Keratinocyte (primary cell): ENCODE results near the gene TXNRD2. TPM values are rescaled to one million over a fixed set of nuclear protein-coding genes. Genes with fewer than 3 reads are reported as not detected.
A peak's percentile ranks its signal among the peaks of the same experiment; 100 is the strongest.

Experiments used
- DNase-seq: peaks from one replicate; pipeline ENCODE4 v3.0.0-alpha.2; 2011; ENCODE audit warnings: low read depth, missing footprints, low spot score
- FAIRE-seq: peaks from 2 replicates; lab custom pipeline; 2011; peaks lifted over from hg19 to GRCh38; lab: Jason Lieb, UNC
- H2AFZ ChIP-seq: 2 replicates; pipeline ENCODE4 v1.6.0; 2012; ENCODE audit warnings: low read length, control low read depth, inconsistent platforms; ENCODE audit not compliant: control insufficient read depth
- H3K27ac ChIP-seq: 2 replicates; pipeline ENCODE4 v1.5.1; 2011; ENCODE audit warnings: low read length; ENCODE audit not compliant: control insufficient read depth, insufficient read depth
- H3K27me3 ChIP-seq: 3 replicates; pipeline ENCODE4 v1.6.0; 2011; ENCODE audit warnings: low read length; ENCODE audit not compliant: control insufficient read depth, insufficient read depth; ENCODE audit errors: extremely low read depth
- H3K36me3 ChIP-seq, 2 experiments: 2 replicates in 1 of 2; 3 replicates in 1 of 2; pipeline ENCODE4 v1.5.1; 2011; ENCODE audit warnings: low read length in 2 of 2, mild to moderate bottlenecking in 1 of 2; ENCODE audit not compliant: control insufficient read depth in 2 of 2, insufficient read depth in 2 of 2; ENCODE audit errors: extremely low read depth in 1 of 2
- H3K4me1 ChIP-seq: 3 replicates; pipeline ENCODE4 v1.5.1; 2011; ENCODE audit warnings: low read length; ENCODE audit not compliant: control insufficient read depth, insufficient read depth; ENCODE audit errors: extremely low read depth
- H3K4me2 ChIP-seq: 3 replicates; pipeline ENCODE4 v1.6.0; 2011; ENCODE audit warnings: low read depth, low read length; ENCODE audit not compliant: control insufficient read depth, insufficient read depth; ENCODE audit errors: extremely low read depth
- H3K4me3 ChIP-seq, 3 experiments: fragments of 200-600 bp in 1 of 3; sonication (generic) in 1 of 3; 2 replicates in 2 of 3; 3 replicates in 1 of 3; pipeline ENCODE4 v1.5.1; 2011 to 2016; ENCODE audit warnings: low read length in 3 of 3, mild to moderate bottlenecking in 3 of 3, control low read depth in 2 of 3, inconsistent platforms in 1 of 3, low read depth in 1 of 3, mixed read lengths in 1 of 3, mixed run types in 1 of 3, moderate library complexity in 1 of 3; ENCODE audit not compliant: control insufficient read depth in 2 of 3, insufficient read depth in 2 of 3; ENCODE audit errors: extremely low read depth in 1 of 3
- H3K79me2 ChIP-seq: 2 replicates; pipeline ENCODE4 v1.6.0; 2012; ENCODE audit warnings: low read length; ENCODE audit not compliant: control insufficient read depth, insufficient read depth
- H3K9ac ChIP-seq: 3 replicates; pipeline ENCODE4 v1.6.0; 2011; ENCODE audit warnings: low read length; ENCODE audit not compliant: control insufficient read depth, insufficient read depth; ENCODE audit errors: extremely low read depth
- H3K9me1 ChIP-seq: 3 replicates; pipeline ENCODE4 v1.6.0; 2011; ENCODE audit warnings: low read length; ENCODE audit not compliant: control insufficient read depth, insufficient read depth; ENCODE audit errors: extremely low read depth
- H3K9me3 ChIP-seq: 2 replicates; pipeline ENCODE4 v1.5.1; 2012; ENCODE audit warnings: low read depth, low read length; ENCODE audit not compliant: control insufficient read depth
- H4K20me1 ChIP-seq: 3 replicates; pipeline ENCODE4 v1.6.0; 2011; ENCODE audit warnings: low read length; ENCODE audit not compliant: control insufficient read depth, insufficient read depth; ENCODE audit errors: extremely low read depth
- EZH2 ChIP-seq: IDR thresholded peaks from one replicate; pipeline ENCODE4 v1.6.1; 2012; ENCODE audit warnings: inconsistent platforms, mild to moderate bottlenecking, low read length, moderate library complexity
- dilution Hi-C: fragments of 300-500 bp; cut with MboI; formaldehyde crosslinking; loops from one replicate; pipeline ENCODE4 v1.7.0; 2020; ENCODE audit warnings: low sequenced_read_pairs; ENCODE audit not compliant: extremely low pct_ligation_motif_present
- polyA plus RNA-seq, 5 experiments: library from polyadenylated mRNA; depleted of rRNA in 3 of 5; stranded (reverse) in 3 of 5; stranded (forward) in 1 of 5; unstranded in 1 of 5; fragments of >200 nt; gene quantifications; 1 replicate in 1 of 5; 2 replicates in 3 of 5; 3 replicates in 1 of 5; pipeline versions ENCODE4 v1.2.1 to v1.2.3, GENCODE V29; 2011 to 2012; ENCODE audit warnings: missing spikeins in 2 of 5, low read depth in 1 of 5, low replicate concordance in 1 of 5
- TF ChIP-seq, protein P1 (sequence below), 3 experiments: IDR thresholded peaks in 1 of 3; conservative IDR thresholded peaks in 1 of 3; optimal IDR thresholded peaks in 1 of 3; 2 replicates in 2 of 3; 3 replicates in 1 of 3; pipeline versions ENCODE3 to v1.5.1; 2011; ENCODE audit warnings: low read length in 3 of 3, mild to moderate bottlenecking in 3 of 3, moderate library complexity in 2 of 3, control low read depth in 1 of 3, inconsistent platforms in 1 of 3; ENCODE audit not compliant: insufficient read depth in 2 of 3; ENCODE audit errors: extremely low read depth in 1 of 3

The TXNRD2 gene
- polyA plus RNA-seq, 1 donor (not counting 4 experiments of a cell fraction or from before 2014, with no cell fraction given): 16.0 TPM

GRCh38 chr22:19963863-19964642 is 22.4 kb upstream of the TXNRD2 start:
- H3K9me3 ChIP-seq: no peaks in the 10 kb centered on the region
- no peaks in the 10 kb centered on the region for H3K27me3 ChIP-seq
- no peaks in the 10 kb centered on the region for H4K20me1 ChIP-seq
- H3K9ac ChIP-seq: peak overlapping the region; percentile 61
- H3K79me2 ChIP-seq: peaks cover 9% of the 10 kb centered on the region
- dilution Hi-C loops: no loop called here
- H3K27ac ChIP-seq: peak overlapping the region; percentile 57
- TF ChIP-seq, protein P1, sequence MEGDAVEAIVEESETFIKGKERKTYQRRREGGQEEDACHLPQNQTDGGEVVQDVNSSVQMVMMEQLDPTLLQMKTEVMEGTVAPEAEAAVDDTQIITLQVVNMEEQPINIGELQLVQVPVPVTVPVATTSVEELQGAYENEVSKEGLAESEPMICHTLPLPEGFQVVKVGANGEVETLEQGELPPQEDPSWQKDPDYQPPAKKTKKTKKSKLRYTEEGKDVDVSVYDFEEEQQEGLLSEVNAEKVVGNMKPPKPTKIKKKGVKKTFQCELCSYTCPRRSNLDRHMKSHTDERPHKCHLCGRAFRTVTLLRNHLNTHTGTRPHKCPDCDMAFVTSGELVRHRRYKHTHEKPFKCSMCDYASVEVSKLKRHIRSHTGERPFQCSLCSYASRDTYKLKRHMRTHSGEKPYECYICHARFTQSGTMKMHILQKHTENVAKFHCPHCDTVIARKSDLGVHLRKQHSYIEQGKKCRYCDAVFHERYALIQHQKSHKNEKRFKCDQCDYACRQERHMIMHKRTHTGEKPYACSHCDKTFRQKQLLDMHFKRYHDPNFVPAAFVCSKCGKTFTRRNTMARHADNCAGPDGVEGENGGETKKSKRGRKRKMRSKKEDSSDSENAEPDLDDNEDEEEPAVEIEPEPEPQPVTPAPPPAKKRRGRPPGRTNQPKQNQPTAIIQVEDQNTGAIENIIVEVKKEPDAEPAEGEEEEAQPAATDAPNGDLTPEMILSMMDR (optimal IDR thresholded peaks at IDR 0.05 in 1 of 3, IDR thresholded peaks at IDR 0.05 in 1 of 3, conservative IDR thresholded peaks at IDR 0.05 in 1 of 3; ENCODE audit: extremely low read depth in 1 of 3, insufficient read depth in 2 of 3, low read length in 3 of 3): no peak
- TF ChIP-seq EZH2: no peak
- DNase-seq (no peak), FAIRE-seq (no peak)
- H3K4me3 ChIP-seq: peak overlapping the region in 1 of 3 experiments; percentile 51
- H2AFZ ChIP-seq: no peak overlapping the region
- H3K4me1 ChIP-seq: peaks cover 32% of the 10 kb centered on the region
- peak overlapping the region; percentile 70 for H3K4me2 ChIP-seq
- H3K36me3 ChIP-seq: peaks cover 13 to 27% of the 10 kb centered on the region in 2 experiments
- no peaks in the 10 kb centered on the region for H3K9me1 ChIP-seq

GRCh38 chr22:19962909-19963806 is 21.5 kb upstream of the TXNRD2 start:
- Histone ChIP-seq H4K20me1 (no peaks in the 10 kb centered on the region), H3K4me2 (peak overlapping the region; percentile 70), H3K9ac (peak overlapping the region; percentile 61), H3K27ac (peak overlapping the region; percentile 57), H3K4me1 (peaks cover 37% of the 10 kb centered on the region), H3K79me2 (peaks cover 9% of the 10 kb centered on the region), H2AFZ (no peak overlapping the region), H3K4me3 (peak overlapping the region; percentile 30 to 51 (median 40)), H3K9me1 (no peaks in the 10 kb centered on the region), H3K27me3 (no peaks in the 10 kb centered on the region), H3K36me3 (peaks cover 11 to 23% of the 10 kb centered on the region in 2 experiments), H3K9me3 (no peaks in the 10 kb centered on the region)
- dilution Hi-C loops: no loop called here
- TF ChIP-seq, protein P1 (optimal IDR thresholded peaks at IDR 0.05 in 1 of 3, IDR thresholded peaks at IDR 0.05 in 1 of 3, conservative IDR thresholded peaks at IDR 0.05 in 1 of 3; ENCODE audit: extremely low read depth in 1 of 3, insufficient read depth in 2 of 3, low read length in 3 of 3): no peak
- DNase-seq (peak; percentile 84), FAIRE-seq (peak; percentile 73)
